Calu3 (cell line): ENCODE data around the gene RAB1A. TPM values are rescaled to one million over a fixed set of nuclear protein-coding genes. Genes with fewer than 3 reads are reported as not detected.

ENCODE experiments used
- BruUV-seq: library from RNA; stranded (reverse); fragments of 400-500 nt; replicated peaks from 2 replicates; lab custom pipeline; 2021; lab: Mats Ljungman, UMichigan
- CTCF ChIA-PET: fragments of 300-600 bp; sonication (Branson Sonifier 250); formaldehyde crosslinking; loops from one replicate; lab custom pipeline; 2022; ENCODE audit warnings: antibody characterized with exemption; lab: Charles Lee
- DNase-seq: peaks from one replicate; pipeline ENCODE4 v3.0.0; 2022
- H3K27ac Mint-ChIP-seq: one replicate; pipeline ENCODE4 v1.8.0; 2022; ENCODE audit warnings: mixed read lengths; ENCODE audit not compliant: unreplicated experiment
- H3K27me3 Mint-ChIP-seq: one replicate; pipeline ENCODE4 v1.8.0; 2022; ENCODE audit warnings: mixed read lengths; ENCODE audit not compliant: unreplicated experiment
- H3K36me3 Mint-ChIP-seq: one replicate; pipeline ENCODE4 v1.8.0; 2022; ENCODE audit warnings: mild to moderate bottlenecking, moderate library complexity, mixed read lengths; ENCODE audit not compliant: insufficient read depth, unreplicated experiment
- H3K4me1 Mint-ChIP-seq: one replicate; pipeline ENCODE4 v1.8.0; 2022; ENCODE audit warnings: mild to moderate bottlenecking, low read depth, mixed read lengths; ENCODE audit not compliant: unreplicated experiment
- H3K4me3 Mint-ChIP-seq: one replicate; pipeline ENCODE4 v1.8.0; 2022; ENCODE audit warnings: mild to moderate bottlenecking, low read depth, moderate library complexity, mixed read lengths; ENCODE audit not compliant: unreplicated experiment
- H3K9me3 Mint-ChIP-seq: one replicate; pipeline ENCODE4 v1.8.0; 2022; ENCODE audit warnings: low read depth, mixed read lengths; ENCODE audit not compliant: unreplicated experiment
- intact Hi-C: fragments of 100-400 bp; cut with micrococcal nuclease; formaldehyde crosslinking; loops from one replicate; pipeline ENCODE4 v1.10.0; 2022; ENCODE audit not compliant: unreplicated experiment
- total RNA-seq: library from RNA; stranded (reverse); gene quantifications from 2 replicates; pipeline ENCODE4 v1.2.3, GENCODE V29; 2022
- TF ChIP-seq, protein P1 (sequence below): fragments of 200-600 bp; IDR thresholded peaks from one replicate; pipeline ENCODE4 v1.8.0; 2022; ENCODE audit warnings: antibody characterized with exemption; ENCODE audit not compliant: unreplicated experiment

Gene RAB1A
- total RNA-seq, 1 experiment from 2014 or later, result 148 TPM

DNA sequence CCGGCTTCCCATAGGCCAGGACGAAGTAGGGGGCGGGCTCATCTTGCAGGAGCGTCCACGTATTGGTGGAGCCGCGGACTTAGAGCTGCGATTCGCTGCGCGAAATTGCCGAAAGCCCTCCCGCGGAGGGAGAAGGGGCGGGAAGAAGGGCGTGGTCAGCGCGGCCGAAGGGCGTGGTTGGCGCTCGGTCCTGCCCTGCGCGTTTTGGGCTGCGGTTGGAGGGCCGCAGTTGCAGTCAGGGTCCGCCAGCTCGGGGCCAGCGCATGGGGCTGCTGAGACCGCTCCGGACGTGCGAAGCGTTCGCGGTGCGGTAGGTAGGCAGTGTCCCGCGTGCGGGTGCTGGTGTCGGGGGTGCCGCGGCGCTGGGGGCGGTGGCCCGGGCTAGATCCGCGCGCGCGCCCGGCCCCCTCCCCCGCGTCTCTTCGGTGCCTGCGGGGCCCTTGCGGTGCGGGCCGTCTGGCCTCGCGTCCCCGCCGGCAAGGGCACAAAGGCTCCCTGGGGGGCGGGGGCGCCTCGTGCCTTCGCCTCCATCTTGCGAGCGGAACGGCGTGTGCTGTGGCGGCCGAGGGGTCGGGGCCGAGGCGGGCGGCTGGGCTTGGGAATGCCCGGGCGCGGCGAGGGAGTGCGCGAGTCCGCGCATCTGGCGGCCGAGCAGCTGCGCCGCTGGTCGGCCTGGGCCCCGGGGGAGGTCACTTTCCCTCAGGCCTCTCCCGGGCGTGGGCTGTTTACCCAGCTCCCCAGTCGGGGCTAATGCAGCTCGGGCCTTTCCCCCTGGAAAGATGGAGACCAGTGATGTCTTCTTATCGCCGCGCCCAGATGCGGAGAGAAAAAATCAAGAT lies 73.5 kb downstream of the RAB1A start, which contains the start of gene CEP68:
TSS of gene CEP68 (plus strand) at position 202 of the 839 bp plus-strand sequence. CDS start 13,029 bp downstream, outside the sequence.
- no TSS peak for BruUV-seq
- intact Hi-C loops, result no loop called here
- CTCF ChIA-PET, result interaction anchor here (0.6 to 1.9 kb wide), 5 partner anchors 10 to 139 kb away, joined by 3 to 7 read pairs (median 4); partner anchors contain the start of gene RAB1A

DNA sequence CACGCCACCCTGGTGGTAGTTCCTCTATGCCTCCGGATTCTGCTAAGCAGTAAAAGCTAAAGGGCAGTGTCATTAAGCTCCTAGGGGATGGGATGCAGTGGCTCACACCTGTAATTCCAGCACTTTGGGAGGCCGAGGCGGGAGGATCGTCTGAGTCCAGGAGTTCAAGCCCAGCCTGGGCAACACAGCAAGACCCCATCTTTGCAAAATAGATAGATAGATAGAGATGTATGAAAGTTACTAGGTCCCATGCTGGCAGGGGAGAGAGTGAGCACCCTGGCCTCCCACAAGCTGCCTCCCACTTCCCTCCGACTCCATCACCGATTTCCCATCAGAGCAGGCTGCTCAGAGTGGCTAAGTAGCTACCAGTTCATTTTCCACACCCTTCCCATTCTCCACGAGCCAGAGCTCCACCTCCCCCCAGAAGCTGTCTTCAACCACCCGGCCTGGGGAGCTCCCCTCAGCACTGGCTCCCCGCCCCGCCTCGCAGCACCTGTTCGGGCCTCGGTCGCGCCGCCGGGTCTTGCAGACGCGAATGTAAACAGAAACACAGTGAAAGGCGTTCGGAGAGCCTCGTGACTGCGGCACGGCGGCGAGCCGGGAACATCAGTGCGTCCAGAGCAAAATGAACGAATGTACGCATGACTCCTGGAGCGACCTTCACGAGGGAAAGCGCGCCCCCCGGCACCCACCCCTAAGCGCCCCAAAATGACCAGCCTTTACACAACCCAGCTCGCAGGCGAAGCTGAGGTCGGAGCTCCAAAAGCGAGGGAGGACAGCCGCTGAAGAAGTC lies 74.3 kb downstream of the RAB1A start:
- CTCF ChIA-PET, result interaction anchor here (0.6 to 1.9 kb wide), 6 partner anchors 9 to 143 kb away, joined by 3 to 7 read pairs (median 4); partner anchors contain the start of gene RAB1A
- Mint-ChIP-seq H3K27ac (peak overlapping the region; percentile 64), H3K4me1 (peaks cover 13% of the 10 kb centered on the region), H3K36me3 (peaks cover 25% of the 10 kb centered on the region), H3K27me3 (no peaks in the 10 kb centered on the region), H3K4me3 (peak overlapping the region; percentile 98), H3K9me3 (no peaks in the 10 kb centered on the region)
- intact Hi-C loops, result no loop called here
- DNase-seq, result peak; percentile 38
- no TSS peak for BruUV-seq
- TF ChIP-seq, protein P1, sequence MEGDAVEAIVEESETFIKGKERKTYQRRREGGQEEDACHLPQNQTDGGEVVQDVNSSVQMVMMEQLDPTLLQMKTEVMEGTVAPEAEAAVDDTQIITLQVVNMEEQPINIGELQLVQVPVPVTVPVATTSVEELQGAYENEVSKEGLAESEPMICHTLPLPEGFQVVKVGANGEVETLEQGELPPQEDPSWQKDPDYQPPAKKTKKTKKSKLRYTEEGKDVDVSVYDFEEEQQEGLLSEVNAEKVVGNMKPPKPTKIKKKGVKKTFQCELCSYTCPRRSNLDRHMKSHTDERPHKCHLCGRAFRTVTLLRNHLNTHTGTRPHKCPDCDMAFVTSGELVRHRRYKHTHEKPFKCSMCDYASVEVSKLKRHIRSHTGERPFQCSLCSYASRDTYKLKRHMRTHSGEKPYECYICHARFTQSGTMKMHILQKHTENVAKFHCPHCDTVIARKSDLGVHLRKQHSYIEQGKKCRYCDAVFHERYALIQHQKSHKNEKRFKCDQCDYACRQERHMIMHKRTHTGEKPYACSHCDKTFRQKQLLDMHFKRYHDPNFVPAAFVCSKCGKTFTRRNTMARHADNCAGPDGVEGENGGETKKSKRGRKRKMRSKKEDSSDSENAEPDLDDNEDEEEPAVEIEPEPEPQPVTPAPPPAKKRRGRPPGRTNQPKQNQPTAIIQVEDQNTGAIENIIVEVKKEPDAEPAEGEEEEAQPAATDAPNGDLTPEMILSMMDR, result no peak

More for the DNA sequence above, 73.5 kb downstream of the RAB1A start, which contains the start of gene CEP68:
- Mint-ChIP-seq H3K27me3 (no peaks in the 10 kb centered on the region), H3K36me3 (peaks cover 25% of the 10 kb centered on the region), H3K27ac (peak within 1 kb of the TSS; percentile 73), H3K9me3 (no peaks in the 10 kb centered on the region), H3K4me1 (peaks cover 13% of the 10 kb centered on the region), H3K4me3 (peak within 1 kb of the TSS; percentile 98)
- TF ChIP-seq, protein P1, result no peak
- DNase-seq, result peak; percentile 96

DNA sequence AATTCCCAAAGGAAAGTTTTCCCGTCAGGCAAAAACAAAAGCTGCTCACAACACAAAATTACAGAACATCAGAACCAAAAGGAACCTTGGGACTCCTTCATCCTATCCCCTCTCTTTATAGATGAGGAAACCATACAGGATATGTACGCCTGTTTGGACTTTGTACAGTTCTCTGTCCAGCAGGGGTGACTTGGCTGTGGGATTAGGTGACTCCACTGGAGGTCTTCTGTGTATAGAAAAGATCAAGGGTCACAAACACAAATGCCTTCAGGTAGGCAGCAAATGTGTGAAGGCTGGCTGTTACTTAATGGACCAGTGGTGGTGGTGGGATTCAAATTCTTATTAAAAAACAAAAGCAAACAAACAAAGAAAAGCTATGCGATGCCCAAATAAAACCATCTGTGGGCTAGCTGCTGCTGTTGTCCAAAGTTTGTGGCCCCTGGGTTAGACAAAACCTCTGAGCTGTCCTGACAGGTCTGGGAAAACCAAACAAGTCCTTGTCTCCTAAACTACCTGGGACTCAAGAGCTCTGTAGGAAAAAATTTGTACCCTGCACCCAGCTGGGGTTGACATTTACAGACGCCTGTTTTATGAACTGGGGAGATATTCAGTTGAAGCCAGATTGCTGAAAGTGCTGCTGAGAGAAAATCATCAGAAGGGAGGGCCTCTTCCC lies 75.0 kb downstream of the RAB1A start:
- TF ChIP-seq, protein P1, result no peak
- CTCF ChIA-PET, result interaction anchor here (0.6 to 1.9 kb wide), 5 partner anchors 8 to 142 kb away, joined by 3 to 7 read pairs (median 5); partner anchors contain the start of gene RAB1A
- intact Hi-C loops, result no loop called here
- Mint-ChIP-seq H3K4me3 (peak overlapping the region; percentile 98), H3K9me3 (no peaks in the 10 kb centered on the region), H3K27ac (no peak overlapping the region), H3K36me3 (peaks cover 25% of the 10 kb centered on the region), H3K27me3 (no peaks in the 10 kb centered on the region), H3K4me1 (peaks cover 13% of the 10 kb centered on the region)
- DNase-seq, result no peak
- BruUV-seq, result no TSS peak

DNA sequence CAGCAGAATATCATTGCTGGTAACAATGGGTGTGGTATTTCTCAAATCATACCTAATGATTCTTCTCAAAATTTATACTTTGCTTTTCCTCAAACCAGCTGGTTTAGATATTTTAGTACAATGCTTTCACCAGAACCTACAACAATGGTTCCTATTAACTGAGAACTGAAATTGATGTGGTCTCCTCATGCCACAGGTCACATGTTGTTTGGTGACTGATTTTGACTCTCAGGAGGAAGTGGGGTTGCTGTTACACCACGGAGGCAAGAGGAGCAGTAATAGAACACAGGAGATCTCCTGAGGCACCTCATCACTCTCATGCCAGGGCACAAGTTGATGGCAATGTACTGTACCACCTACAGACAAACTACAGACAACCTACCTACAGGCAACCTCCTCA lies 76.7 kb downstream of the RAB1A start:
- TF ChIP-seq, protein P1, result no peak
- no peak for DNase-seq
- Mint-ChIP-seq H3K9me3 (no peaks in the 10 kb centered on the region), H3K27ac (no peak overlapping the region), H3K4me3 (no peak overlapping the region), H3K27me3 (no peaks in the 10 kb centered on the region), H3K4me1 (peaks cover 13% of the 10 kb centered on the region), H3K36me3 (peaks cover 25% of the 10 kb centered on the region)
- CTCF ChIA-PET, result no interaction called here
- intact Hi-C loops, result no loop called here
- no TSS peak for BruUV-seq
